NCI-H1694 treated with DMSO at 0.1 percent for 48 hours (cell line): ENCODE data around the gene PCDH11Y.
"Not testable (repeated sequence)": the region's sequence is repeated elsewhere in the genome, so short reads cannot be mapped to it uniquely, and the experiment has no call there.

ENCODE experiments used
- DNase-seq: peaks from one replicate; lab custom pipeline; 2025; lab: John Stamatoyannopoulos, UW

PCDH11Y gene, protein sequence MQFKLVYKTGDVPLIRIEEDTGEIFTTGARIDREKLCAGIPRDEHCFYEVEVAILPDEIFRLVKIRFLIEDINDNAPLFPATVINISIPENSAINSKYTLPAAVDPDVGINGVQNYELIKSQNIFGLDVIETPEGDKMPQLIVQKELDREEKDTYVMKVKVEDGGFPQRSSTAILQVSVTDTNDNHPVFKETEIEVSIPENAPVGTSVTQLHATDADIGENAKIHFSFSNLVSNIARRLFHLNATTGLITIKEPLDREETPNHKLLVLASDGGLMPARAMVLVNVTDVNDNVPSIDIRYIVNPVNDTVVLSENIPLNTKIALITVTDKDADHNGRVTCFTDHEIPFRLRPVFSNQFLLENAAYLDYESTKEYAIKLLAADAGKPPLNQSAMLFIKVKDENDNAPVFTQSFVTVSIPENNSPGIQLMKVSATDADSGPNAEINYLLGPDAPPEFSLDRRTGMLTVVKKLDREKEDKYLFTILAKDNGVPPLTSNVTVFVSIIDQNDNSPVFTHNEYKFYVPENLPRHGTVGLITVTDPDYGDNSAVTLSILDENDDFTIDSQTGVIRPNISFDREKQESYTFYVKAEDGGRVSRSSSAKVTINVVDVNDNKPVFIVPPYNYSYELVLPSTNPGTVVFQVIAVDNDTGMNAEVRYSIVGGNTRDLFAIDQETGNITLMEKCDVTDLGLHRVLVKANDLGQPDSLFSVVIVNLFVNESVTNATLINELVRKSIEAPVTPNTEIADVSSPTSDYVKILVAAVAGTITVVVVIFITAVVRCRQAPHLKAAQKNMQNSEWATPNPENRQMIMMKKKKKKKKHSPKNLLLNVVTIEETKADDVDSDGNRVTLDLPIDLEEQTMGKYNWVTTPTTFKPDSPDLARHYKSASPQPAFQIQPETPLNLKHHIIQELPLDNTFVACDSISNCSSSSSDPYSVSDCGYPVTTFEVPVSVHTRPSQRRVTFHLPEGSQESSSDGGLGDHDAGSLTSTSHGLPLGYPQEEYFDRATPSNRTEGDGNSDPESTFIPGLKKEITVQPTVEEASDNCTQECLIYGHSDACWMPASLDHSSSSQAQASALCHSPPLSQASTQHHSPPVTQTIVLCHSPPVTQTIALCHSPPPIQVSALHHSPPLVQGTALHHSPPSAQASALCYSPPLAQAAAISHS (N-terminal part only)

DNA sequence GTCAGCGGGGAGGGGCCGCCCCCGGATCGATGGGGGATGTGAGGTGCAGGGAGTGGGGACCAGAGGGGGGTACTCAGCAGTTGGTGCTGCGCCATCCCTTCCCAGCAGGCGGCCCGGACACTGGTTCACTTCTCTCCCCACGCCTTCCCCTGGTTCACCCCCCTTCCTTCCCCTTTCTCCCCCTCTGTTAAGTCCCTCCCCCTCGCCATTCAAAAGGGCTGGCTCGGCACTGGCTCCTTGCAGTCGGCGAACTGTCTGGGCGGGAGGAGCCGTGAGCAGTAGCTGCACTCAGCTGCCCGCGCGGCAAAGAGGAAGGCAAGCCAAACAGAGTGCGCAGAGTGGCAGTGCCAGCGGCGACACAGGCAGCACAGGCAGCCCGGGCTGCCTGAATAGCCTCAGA is at the start of gene PCDH11Y:
TSS of gene PCDH11Y (plus strand) at position 240 of the 400 bp plus-strand sequence. CDS start 56,804 bp downstream, outside the sequence.
- DNase-seq: not testable (repeated sequence)

DNA sequence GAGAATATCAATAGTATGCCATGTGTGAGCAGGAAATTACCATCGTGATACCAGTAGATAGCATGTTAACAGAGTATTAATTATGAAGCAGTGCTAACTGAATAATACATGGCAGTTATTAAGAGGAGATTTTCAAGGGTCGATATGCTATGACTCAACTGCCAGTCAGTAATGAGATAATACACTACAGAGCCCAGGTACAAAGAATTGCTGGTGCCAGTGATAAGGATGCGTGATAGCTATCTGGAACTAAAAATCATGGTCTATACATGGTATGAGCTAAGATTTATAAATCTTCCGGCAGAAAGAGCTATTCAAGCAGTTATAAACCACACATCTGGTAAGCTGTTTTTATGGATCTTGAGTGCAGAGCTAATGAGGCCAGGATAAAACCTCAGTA is 32.2 kb upstream of the PCDH11Y start:
- not testable (repeated sequence) for DNase-seq

DNA sequence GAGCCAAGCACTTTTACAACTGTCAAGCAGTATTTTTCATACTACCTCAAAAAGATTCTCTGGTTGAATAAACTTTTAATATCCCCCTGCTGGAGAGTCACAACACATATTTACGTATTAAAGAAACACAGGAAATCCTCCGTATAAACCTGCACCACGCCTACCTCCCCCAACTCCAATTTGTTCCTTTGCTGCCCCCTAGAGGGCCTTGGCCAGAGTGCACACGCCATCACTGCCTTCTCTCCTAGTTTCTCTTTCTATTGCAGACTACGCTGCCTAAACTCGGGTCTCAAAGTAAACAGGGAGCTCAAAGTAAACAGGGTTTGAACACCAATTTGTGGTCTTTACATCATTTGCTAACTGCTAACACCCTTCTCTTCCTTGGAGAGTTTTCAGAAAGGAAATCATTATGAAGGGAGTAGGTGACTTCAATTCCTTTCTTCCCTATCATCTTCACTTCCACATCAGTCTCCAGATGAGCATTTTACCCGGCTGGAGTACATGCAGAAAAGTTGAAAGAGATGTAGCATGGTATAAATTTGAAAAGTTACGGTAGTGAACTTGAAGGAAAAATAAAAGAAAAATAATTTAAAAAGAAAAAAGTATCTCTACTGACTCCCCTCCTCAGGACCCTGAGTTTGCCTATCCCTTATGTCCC is 8.2 kb upstream of the PCDH11Y start:
- not testable (repeated sequence) for DNase-seq

DNA sequence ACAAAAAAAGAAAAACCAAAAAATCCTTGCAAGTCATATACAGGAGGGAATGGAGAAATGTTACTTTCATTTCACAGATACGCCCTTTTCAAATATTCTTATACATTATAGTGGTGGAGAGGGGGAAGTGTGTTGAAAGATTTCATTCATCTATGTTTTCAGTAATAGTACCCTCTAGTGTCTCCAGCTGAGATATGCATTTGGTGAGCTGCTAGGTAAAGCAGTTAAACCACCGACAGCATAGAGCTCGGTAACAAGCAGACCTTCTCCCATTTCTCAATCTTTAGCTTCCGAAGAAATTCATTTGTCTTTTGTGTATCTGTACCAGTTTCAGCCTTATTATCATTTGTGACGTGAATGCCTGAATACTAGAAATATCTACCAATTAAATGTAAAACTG is 5.2 kb upstream of the PCDH11Y start:
- not testable (repeated sequence) for DNase-seq

DNA sequence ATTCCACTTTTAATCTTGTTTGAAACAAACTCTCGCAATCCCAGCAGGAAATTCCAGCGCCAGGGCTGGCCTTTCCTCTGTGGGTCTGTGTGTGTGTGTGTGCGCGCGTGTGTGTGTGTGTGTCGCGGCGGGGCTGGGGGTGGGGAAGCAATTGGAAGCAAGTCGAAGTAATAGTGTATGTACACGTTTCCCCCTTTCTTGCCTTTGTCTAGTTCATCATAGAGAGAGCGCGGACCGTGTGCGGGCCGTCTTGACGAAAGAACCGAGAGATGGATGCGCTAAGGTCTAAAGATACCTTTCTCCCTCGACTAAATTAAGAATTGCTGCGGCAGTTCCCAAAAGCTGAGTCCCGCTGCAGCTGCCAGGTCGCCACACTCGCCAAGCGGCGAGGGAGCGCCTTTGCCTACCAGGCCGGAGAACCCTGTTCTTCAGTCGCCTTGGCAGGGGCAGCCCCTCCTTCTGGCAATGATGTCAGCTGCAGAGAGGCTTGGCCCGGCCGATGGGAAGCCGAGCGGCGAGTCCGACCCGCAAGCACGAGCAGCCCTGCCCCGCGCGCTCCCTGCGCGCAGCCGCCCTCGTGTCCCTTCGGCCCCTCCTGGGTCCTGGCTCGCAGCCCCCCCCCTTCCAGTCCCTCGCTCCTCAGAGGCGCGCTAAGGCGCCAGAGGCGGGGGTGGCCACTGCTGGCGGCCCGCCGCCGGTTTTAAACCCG is 2.5 kb downstream of the PCDH11Y start:
- not testable (repeated sequence) for DNase-seq

DNA sequence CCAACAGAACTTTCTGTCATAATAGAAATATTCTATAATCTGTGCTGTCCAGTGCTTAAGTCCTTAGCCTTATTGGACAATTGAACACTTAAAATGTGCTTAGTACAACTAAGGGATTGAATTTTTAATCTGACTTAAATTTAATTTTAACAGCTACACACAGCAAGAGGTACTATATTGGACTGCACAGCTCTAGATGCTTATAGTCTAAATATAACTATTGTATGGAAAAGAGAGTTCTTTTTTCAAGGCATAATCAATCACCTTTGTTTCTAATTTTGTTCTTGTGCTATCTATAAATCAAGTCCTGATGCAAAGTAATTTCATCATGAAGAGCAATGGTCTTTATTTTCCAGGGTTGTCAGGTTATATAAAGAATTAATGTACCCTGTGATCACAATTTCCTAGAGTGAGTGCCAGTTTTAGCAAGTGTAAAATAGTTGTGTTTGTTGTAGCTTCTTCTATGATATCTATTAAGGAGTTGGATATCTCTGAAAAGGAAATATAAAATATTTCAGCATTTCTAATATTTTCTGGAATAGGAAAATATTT is 39.0 kb downstream of the PCDH11Y start:
- DNase-seq: not testable (repeated sequence)

DNA sequence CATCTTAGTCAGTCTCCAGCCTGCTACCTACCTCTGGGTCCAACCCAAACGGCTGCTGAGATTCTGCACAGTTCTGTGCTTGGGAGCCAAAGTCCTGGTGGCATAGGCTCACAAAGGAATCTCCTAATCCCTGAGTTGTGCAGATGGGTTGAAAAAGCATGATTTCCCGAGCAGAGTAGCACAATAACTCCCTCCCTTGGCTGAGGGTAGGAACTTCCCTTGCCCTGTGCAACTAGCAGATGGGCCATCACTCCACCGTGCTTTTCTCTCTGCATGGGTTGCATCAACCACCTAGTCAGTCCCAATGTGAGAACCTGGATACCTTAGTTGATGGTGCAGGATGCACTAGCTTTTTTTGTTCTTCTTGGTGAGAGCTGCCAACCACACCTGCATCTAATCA is 82.9 kb downstream of the PCDH11Y start:
- DNase-seq: not testable (repeated sequence)

DNA sequence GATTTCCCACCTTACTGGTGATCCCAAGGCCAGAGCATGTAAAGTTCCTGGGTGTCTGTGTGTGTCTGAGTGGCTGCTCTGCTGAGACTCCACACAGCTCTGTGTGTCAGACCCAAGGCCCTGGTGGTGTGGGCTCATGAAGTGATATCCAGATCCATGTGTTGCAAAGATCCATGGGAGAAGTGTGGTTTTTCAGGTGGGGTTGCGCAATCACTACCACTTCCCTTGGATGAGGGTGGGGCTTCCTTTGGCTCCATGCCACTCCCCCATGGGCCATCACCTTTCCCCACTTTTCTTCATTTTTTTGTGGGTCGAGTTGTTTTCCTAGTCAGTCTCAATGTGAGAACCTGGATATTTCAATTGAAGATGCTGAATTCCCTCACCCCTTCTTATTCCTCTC is 182.9 kb downstream of the PCDH11Y start:
- not testable (repeated sequence) for DNase-seq

DNA sequence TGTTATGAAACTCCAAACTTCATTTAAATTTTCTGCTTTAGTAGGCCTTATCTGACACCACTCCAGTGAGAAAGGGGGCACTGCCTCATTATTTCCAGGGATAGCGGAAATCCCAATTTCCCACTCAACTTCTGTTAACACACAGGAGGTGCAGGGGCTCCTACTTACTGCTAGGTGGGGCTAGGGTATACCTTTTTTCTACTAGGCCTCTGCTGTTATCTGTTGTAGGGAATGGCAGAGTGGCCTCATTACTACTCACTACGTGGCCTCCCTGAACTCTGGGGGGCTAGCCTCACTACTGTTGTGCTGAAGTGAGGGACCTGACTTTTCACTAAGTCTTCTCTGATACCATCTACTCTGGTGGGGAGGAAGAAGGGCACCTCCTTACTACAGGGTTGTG is 215.0 kb downstream of the PCDH11Y start:
- not testable (repeated sequence) for DNase-seq

DNA sequence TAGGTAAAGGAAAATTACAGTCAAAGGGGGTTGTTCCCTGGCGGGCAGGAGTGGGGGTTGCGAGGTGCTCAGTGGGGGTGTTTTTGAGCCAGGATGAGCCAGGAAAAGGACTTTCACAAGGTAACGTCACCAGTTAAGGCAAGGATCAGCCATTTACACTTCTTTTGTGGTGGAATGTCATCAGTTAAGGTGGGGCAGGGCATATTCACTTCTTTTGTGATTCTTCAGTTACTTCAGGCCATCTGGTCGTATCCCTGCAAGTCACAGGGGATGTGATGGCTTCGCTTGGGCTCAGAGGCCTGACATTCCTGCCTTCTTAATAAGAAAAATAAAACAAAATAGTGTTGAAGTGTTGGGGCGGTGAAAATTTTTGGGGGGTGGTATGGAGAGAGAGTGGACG is 324.8 kb downstream of the PCDH11Y start:
- DNase-seq: not testable (repeated sequence)

DNA sequence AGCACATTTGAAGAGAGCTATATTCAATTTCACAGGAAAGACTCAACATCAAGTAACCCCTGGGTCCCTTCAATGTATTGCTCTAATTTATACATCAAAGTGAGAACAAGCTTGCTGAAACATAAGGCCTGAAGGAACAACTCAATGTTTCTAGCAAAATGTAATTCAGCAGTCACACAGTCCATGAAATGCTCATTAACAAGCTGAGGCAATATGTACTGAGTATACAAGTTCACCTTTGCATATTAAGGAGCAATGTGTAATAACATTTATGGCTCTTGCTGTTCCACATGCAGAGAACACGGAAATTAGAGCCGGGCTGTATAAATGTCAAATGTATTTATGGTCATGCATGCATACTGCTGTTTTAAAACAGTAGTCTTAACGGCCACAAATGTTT is 342.1 kb downstream of the PCDH11Y start:
- not testable (repeated sequence) for DNase-seq

DNA sequence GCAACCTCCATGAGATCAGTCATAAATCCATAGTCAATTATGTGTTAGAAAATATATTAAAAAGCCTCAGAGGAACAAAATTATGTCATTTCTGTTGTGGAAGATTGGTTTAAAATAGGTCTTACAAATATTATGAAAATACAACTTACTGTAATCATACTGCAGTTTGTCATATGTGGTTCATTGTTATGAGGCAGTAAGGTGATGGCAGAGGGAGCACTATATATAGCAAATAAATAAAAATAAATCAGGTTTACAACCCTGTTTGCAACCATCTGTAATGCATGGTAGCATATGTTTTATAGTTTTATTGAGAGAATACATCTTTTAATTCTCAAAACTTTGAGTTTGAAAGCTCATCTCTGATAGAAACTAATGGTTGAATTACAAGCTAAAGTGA is 543.6 kb downstream of the PCDH11Y start:
- not testable (repeated sequence) for DNase-seq

DNA sequence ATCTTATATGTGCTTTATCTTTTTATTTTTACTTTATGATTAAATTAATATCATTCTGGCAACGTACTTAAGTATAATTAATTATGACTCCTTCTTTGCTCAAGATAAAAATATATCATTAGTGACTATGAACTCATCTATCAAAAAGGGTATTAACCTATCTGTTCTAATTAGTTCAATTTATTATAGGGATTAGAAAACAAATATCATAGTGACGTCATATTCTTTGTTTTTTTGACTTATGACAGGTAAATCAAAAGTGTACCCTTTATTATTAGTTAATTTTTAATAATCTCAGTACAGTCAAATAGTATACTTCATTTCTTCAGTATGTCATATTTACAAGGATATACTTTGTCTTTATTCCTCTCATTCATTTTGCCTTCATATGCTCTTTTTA is 638.5 kb downstream of the PCDH11Y start:
- DNase-seq: not testable (repeated sequence)

DNA sequence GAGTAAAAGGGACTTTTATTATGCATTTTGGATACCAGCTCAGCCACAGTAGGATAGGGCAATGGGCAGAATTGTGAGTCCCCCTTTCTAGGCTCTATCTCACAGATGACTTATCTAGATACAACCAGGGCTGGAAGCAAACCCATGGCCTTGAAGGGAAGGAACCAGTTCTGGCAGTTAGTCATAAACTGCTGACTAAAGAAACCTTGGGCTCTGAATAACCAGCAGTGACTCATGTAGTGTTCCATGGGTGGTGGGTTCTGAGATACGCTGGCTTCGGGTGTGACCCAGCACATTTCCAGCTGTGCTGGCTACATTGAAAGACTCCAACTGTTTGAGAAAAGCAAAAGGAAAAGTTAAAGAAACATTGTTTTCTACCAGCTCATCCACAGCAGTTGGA is 679.2 kb downstream of the PCDH11Y start:
- not testable (repeated sequence) for DNase-seq

DNA sequence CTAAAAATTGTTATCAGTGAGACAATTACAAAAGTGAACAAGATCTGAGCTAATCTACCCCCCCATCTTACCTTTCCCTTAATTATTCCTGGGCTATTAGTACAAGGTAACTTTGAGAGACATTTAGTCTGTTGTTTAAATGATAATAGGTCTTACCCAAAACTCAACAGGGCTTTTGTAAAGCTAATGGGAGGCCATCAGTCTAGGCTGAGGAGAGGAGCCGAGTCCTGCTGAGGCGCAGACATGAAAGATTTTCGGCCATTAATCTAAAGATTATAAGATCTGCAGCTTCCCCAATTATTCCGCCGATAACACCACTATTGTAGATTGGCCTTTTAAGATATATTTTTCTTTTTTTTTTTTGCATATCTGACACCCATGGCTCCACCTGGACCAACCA is 708.6 kb downstream of the PCDH11Y start:
- not testable (repeated sequence) for DNase-seq

DNA sequence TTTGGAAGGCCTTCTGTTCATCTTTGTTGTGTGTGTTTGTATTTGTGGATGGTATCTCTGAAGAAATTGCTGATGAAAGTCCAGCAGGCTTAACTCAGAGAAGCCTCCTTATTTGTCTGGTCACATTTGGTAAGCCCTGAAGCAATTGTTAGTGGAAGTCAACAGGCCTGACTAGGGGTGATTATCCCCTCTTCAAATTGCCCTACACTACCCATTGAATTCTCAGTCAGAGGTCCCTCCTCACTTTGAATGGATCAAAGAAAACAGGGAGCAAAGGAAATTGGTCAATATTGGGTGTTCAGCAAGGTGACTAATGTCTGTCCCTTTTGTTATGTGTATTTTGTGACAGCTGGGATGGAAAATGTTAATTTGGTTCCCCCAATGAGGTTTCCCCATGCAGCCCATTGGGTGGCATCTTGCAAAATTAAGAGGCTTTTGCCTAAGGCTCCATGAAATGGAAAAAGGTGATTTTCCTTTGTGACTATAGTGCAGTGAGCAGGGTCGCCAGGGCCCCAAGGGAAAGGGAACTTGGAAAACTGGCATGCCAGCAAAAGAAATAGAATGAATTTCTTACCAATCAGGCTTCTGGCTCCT is 709.8 kb downstream of the PCDH11Y start:
- DNase-seq: not testable (repeated sequence)

DNA sequence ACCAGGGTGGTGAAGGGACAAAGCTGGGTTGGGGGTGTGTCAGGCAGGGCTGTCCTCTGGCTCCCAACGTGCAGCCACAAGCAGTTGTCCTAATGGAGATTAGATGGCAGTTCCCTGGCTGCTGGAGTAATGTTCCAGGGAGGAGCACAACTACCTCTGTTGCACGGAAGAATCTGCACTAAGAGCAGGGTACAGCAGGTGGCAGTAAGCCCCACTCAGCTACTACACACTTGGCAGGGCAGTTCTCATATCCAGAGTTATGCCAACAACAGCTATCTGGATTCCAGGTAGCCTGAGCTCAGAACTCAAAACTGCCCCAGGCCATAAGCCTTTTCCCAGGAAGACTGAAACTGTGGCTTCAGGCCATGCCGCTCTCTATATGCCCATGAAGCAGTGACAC is 761.3 kb downstream of the PCDH11Y start:
- DNase-seq: not testable (repeated sequence)

DNA sequence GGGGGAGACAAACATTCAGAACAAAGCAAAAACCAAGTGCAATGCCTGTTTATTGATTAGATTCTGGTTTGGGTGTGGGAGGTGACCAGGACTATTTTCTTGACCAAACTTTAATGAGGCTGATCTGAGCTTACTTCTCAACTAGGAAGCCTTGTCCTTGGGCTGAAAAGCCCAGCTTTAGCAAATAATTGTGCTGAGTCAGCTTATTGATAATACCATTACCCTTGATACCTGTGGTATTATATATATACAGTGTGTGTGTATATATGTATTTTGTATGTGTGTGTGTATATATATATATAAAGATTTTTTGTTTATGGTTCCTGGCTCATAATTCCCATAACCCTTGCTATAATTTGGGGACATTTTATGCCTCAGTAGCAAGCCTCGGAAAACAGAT is 776.4 kb downstream of the PCDH11Y start:
- not testable (repeated sequence) for DNase-seq
